Measurements from ENCODE around the gene MACROD2.

The MACROD2 gene

DNA sequence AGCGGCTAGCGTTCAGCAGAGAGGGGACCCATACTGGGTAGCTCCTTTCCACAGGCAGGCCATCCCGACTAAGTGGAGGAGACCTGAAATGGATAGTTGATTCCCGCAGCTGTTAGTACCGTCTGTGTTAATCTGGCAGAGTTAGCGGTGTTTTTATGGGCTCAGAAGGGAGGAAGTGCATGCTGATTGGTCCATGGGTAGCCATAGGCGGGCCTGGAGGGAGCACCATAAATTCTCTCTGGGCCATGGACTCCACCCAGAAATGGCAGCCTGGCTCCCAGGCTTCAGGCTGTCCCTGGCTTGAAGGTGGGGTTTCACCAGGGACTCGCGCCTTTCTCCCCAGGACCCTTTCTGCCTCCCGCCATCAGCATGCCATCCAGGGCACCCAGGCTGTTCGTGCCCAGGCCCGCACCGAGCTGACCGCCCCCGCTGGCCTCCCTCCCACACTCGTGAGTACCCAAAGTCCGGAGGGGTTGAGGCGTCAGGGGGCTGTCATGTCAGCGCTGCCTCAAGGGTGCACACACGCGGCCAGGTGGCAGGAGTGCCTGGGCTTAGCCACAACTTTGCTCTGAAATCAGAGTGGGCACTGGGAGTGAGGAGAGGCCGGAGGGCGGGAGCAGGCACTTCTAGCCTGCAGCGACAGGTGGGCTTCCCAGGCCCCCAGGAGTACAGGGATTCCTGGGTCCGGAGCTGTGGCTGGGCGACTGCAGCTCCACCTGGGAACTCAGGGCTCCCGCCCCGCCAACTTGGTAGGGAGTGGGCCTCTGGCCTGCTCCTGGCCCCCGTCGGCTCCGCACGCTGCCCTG is 1036.4 kb downstream of the MACROD2 start:
- TF ChIP-seq, protein P1, sequence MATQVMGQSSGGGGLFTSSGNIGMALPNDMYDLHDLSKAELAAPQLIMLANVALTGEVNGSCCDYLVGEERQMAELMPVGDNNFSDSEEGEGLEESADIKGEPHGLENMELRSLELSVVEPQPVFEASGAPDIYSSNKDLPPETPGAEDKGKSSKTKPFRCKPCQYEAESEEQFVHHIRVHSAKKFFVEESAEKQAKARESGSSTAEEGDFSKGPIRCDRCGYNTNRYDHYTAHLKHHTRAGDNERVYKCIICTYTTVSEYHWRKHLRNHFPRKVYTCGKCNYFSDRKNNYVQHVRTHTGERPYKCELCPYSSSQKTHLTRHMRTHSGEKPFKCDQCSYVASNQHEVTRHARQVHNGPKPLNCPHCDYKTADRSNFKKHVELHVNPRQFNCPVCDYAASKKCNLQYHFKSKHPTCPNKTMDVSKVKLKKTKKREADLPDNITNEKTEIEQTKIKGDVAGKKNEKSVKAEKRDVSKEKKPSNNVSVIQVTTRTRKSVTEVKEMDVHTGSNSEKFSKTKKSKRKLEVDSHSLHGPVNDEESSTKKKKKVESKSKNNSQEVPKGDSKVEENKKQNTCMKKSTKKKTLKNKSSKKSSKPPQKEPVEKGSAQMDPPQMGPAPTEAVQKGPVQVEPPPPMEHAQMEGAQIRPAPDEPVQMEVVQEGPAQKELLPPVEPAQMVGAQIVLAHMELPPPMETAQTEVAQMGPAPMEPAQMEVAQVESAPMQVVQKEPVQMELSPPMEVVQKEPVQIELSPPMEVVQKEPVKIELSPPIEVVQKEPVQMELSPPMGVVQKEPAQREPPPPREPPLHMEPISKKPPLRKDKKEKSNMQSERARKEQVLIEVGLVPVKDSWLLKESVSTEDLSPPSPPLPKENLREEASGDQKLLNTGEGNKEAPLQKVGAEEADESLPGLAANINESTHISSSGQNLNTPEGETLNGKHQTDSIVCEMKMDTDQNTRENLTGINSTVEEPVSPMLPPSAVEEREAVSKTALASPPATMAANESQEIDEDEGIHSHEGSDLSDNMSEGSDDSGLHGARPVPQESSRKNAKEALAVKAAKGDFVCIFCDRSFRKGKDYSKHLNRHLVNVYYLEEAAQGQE (IDR thresholded peaks at IDR 0.05; ENCODE audit: insufficient read depth in 1 of 2, low read depth in 2 of 2, low read length in 2 of 2) = no peak
- TF ChIP-seq SIN3A (IDR thresholded peaks at IDR 0.05; ENCODE audit: borderline replicate concordance, insufficient read depth, low read length) (no peak), FOXP2 (optimal IDR thresholded peaks at IDR 0.05; ENCODE audit: borderline replicate concordance, extremely low read depth, extremely low read length, insufficient read depth) (no peak), POLR2AphosphoS5 (IDR thresholded peaks at IDR 0.05; ENCODE audit: low read depth, low read length) (no peak), TAF1 (IDR thresholded peaks at IDR 0.05; ENCODE audit: borderline replicate concordance, insufficient read depth, low read length) (no peak)

DNA sequence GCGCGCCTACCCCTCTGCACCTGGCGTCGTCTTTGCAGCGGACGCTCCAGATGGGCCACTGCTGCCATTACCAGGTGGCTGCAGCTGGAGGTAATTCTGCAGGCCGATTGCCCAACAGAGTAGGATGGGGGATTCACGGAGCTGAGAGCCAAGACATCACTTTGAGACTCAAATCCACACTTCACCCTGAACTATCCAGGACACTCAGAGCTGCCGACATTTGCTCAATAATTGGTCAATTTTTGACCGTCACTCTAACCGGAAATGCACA is 1037.0 kb downstream of the MACROD2 start:
- TF ChIP-seq, protein P1 (IDR thresholded peaks at IDR 0.05; ENCODE audit: insufficient read depth in 1 of 2, low read depth in 2 of 2, low read length in 2 of 2) = no peak
- no peak for TF ChIP-seq TAF1 (IDR thresholded peaks at IDR 0.05; ENCODE audit: borderline replicate concordance, insufficient read depth, low read length)
- no peak for TF ChIP-seq POLR2AphosphoS5 (IDR thresholded peaks at IDR 0.05; ENCODE audit: low read depth, low read length)

DNA sequence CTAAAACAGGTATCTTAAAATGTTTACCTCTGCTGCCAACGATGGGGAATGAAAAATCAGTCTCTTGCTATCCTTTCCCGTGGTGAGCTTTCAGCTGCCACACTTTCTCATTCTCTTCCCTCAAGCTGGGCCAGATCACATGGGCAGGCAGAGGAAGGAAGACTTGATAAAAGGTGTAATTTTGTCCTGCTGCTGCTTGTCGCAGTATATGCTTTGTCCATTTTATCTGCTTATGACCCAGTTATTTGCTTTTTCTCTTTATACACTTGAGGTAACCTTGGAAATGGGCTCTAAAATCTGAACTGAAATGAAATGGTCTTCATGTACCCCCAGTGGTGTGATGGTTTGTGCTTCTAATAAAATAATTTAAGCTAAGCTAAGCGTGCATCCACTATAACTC is 1038.0 kb downstream of the MACROD2 start:
- no peak for TF ChIP-seq POLR2AphosphoS5 (IDR thresholded peaks at IDR 0.05; ENCODE audit: low read depth, low read length)

DNA sequence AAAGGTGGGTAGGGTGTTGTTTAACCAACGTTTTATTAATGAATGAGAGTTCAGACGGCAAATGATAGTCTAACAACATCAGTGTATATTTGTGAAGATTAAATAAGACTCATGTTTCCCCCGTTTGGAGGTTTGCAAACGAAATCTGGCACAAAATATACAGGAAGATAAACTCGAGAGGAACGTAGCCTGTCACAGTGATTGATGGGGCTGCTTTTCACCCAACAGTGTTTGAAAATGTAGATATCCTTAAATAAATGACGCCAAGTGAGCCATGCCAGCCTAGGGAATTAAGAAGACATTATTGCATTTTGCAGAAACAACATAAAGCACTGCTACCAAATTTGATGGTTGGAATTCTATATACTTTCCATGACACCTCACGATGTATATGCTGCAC is 1038.6 kb downstream of the MACROD2 start:
- TF ChIP-seq, protein P1 (IDR thresholded peaks at IDR 0.05; ENCODE audit: insufficient read depth in 1 of 2, low read depth in 2 of 2, low read length in 2 of 2) = no peak
- TF ChIP-seq TAF1 (IDR thresholded peaks at IDR 0.05; ENCODE audit: borderline replicate concordance, insufficient read depth, low read length) (no peak), SIN3A (IDR thresholded peaks at IDR 0.05; ENCODE audit: borderline replicate concordance, insufficient read depth, low read length) (no peak), POLR2AphosphoS5 (IDR thresholded peaks at IDR 0.05; ENCODE audit: low read depth, low read length) (no peak), FOXP2 (optimal IDR thresholded peaks at IDR 0.05; ENCODE audit: borderline replicate concordance, extremely low read depth, extremely low read length, insufficient read depth) (no peak)

DNA sequence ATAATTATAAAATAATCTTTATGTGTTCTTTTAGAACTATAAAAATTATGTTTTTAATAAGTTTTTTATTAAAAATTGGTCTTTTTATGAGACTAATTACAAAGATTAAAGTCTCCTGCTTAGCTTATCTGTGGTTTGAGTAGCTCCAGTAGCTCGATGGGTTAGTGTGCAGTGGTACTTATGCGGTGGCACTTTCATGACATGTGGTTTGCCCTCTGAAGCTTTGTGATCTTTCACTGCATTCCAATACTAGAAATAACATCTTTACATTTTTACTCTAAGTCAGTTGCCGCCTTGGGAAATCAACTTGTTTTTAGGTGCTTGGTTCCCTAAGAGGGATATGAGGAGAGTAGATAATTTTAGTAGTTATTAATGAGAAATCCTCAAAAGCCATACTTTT is 1041.6 kb downstream of the MACROD2 start:
- TF ChIP-seq, protein P1 (IDR thresholded peaks at IDR 0.05; ENCODE audit: insufficient read depth in 1 of 2, low read depth in 2 of 2, low read length in 2 of 2) = no peak
- TF ChIP-seq POLR2AphosphoS5 (IDR thresholded peaks at IDR 0.05; ENCODE audit: low read depth, low read length) = no peak
- no peak for TF ChIP-seq FOXP2 (optimal IDR thresholded peaks at IDR 0.05; ENCODE audit: borderline replicate concordance, extremely low read depth, extremely low read length, insufficient read depth)
- TF ChIP-seq TAF1 (IDR thresholded peaks at IDR 0.05; ENCODE audit: borderline replicate concordance, insufficient read depth, low read length) = no peak
- no peak for TF ChIP-seq SIN3A (IDR thresholded peaks at IDR 0.05; ENCODE audit: borderline replicate concordance, insufficient read depth, low read length)
